SK-N-SH (cell line): ENCODE measurements around the gene ARHGEF40. TPM values are rescaled to one million over a fixed set of nuclear protein-coding genes. Genes with fewer than 3 reads are reported as not detected.

Experiments
- CTCF ChIA-PET: fragments of 300-600, 350-600 bp; formaldehyde crosslinking; extraction: SDS; loops from one replicate; lab custom pipeline; 2021; lab: Yijun Ruan, JAX
- POLR2A ChIA-PET: fragments of 350-600 bp; sonication (Branson Sonifier 250); formaldehyde crosslinking; extraction: SDS; loops from one replicate; lab custom pipeline; 2020; ENCODE audit warnings: antibody characterized with exemption, inconsistent platforms; lab: Yijun Ruan, JAX
- DNase-seq: peaks from one replicate; pipeline ENCODE4 v3.0.0; 2012
- H2AFZ ChIP-seq: fragments of 200-600 bp; sonication (generic); 2 replicates; pipeline ENCODE4 v1.8.1; 2016; ENCODE audit warnings: antibody characterized with exemption, mild to moderate bottlenecking, low read depth
- H3F3A ChIP-seq: fragments of 200-600 bp; sonication (generic); replicated peaks from 2 replicates; pipeline ENCODE3; 2016; ENCODE audit warnings: antibody characterized with exemption, mild to moderate bottlenecking; ENCODE audit not compliant: insufficient read depth
- H3K27ac ChIP-seq, 2 experiments: fragments of 200-500 bp in 1 of 2; fragments of 200-600 bp in 1 of 2; sonication (Bioruptor generic) in 1 of 2; sonication (generic), shearing (Covaris generic) in 1 of 2; 2 replicates each; pipeline versions ENCODE4 v1.5.1 to v1.6.1; 2014 to 2016; ENCODE audit warnings: low read depth in 2 of 2, inconsistent platforms in 1 of 2, low read length in 1 of 2, mild to moderate bottlenecking in 1 of 2, mixed read lengths in 1 of 2
- H3K27me3 ChIP-seq: fragments of 200-600 bp; sonication (generic), shearing (Covaris generic); 2 replicates; pipeline ENCODE4 v1.6.1; 2016; ENCODE audit warnings: mixed run types; ENCODE audit not compliant: insufficient read depth
- H3K36me3 ChIP-seq, 2 experiments: fragments of 200-500 bp in 1 of 2; fragments of 200-600 bp in 1 of 2; sonication (Bioruptor generic) in 1 of 2; sonication (generic) in 1 of 2; replicated peaks in 1 of 2; 2 replicates each; pipeline versions ENCODE3 to v1.5.1; 2014 to 2016; ENCODE audit warnings: low read length in 1 of 2, mild to moderate bottlenecking in 1 of 2; ENCODE audit not compliant: insufficient read depth in 2 of 2, control insufficient read depth in 1 of 2
- H3K4me1 ChIP-seq, 2 experiments: fragments of 200-500 bp in 1 of 2; fragments of 200-600 bp in 1 of 2; sonication (Bioruptor generic) in 1 of 2; sonication (generic), shearing (Covaris generic) in 1 of 2; 2 replicates each; pipeline versions ENCODE4 v1.5.1 to v1.6.1; 2014 to 2016; ENCODE audit warnings: low read depth in 1 of 2, low read length in 1 of 2, mixed run types in 1 of 2; ENCODE audit not compliant: insufficient read depth in 2 of 2, control insufficient read depth in 1 of 2
- H3K4me2 ChIP-seq: fragments of 200-600 bp; sonication (generic), shearing (Covaris generic); 2 replicates; pipeline ENCODE4 v1.6.1; 2017; ENCODE audit warnings: mixed run types
- H3K4me3 ChIP-seq, 2 experiments: fragments of 200-500 bp in 1 of 2; fragments of 200-600 bp in 1 of 2; sonication (Bioruptor generic) in 1 of 2; sonication (generic), shearing (Covaris generic) in 1 of 2; 2 replicates each; pipeline versions ENCODE4 v1.5.1 to v1.8.1; 2014 to 2016; ENCODE audit warnings: low read depth in 2 of 2, inconsistent platforms in 1 of 2, low read length in 1 of 2, mild to moderate bottlenecking in 1 of 2, mixed read lengths in 1 of 2, moderate library complexity in 1 of 2
- H3K79me2 ChIP-seq: fragments of 200-600 bp; sonication (generic); 2 replicates; pipeline ENCODE4 v1.8.1; 2017; ENCODE audit warnings: mild to moderate bottlenecking; ENCODE audit not compliant: insufficient read depth
- H3K9ac ChIP-seq: fragments of 200-600 bp; sonication (generic); 2 replicates; pipeline ENCODE4 v1.6.1; 2017; ENCODE audit warnings: mixed run types
- H3K9me2 ChIP-seq: fragments of 200-600 bp; sonication (generic); 2 replicates; pipeline ENCODE4 v1.6.1; 2017; ENCODE audit warnings: mixed run types
- H3K9me3 ChIP-seq: fragments of 200-600 bp; sonication (generic); 2 replicates; pipeline ENCODE4 v1.6.1; 2017; ENCODE audit warnings: mixed run types, mild to moderate bottlenecking, moderate library complexity
- H4K20me1 ChIP-seq: fragments of 200-600 bp; sonication (generic); 2 replicates; pipeline ENCODE4 v1.6.1; 2017; ENCODE audit warnings: mild to moderate bottlenecking, mixed run types; ENCODE audit not compliant: insufficient read depth
- CHD2 ChIP-seq: fragments of 150-350 bp; IDR thresholded peaks from 2 replicates; pipeline ENCODE4 v1.6.1; 2018; ENCODE audit warnings: low read length; ENCODE audit not compliant: partially characterized antibody
- ELF1 ChIP-seq: IDR thresholded peaks from 2 replicates; pipeline ENCODE4 v1.4.0; 2012
- EZH2phosphoT487 ChIP-seq: fragments of 200-600 bp; sonication (generic); IDR thresholded peaks from 2 replicates; pipeline ENCODE4 v1.6.1; 2017; ENCODE audit warnings: low read depth, mixed run types, mild to moderate bottlenecking, antibody characterized with exemption, moderate library complexity, borderline replicate concordance
- GABPA ChIP-seq: IDR thresholded peaks from 2 replicates; pipeline ENCODE4 v1.4.0; 2012; ENCODE audit warnings: low read depth, mild to moderate bottlenecking
- MXI1 ChIP-seq: IDR thresholded peaks from 2 replicates; pipeline ENCODE4 v1.6.1; 2012; ENCODE audit warnings: mild to moderate bottlenecking, low read depth, low read length, improper control_type of control experiment
- RAD21 ChIP-seq: IDR thresholded peaks from 2 replicates; pipeline ENCODE4 v1.6.1; 2012; ENCODE audit warnings: mild to moderate bottlenecking, low read length
- RCOR1 ChIP-seq: fragments of 150-350 bp; IDR thresholded peaks from 2 replicates; pipeline ENCODE4 v1.6.1; 2017; ENCODE audit warnings: antibody characterized with exemption, low read length
- TCF12 ChIP-seq: IDR thresholded peaks from 2 replicates; pipeline ENCODE4 v1.4.0; 2012
- WGBS: methylation state at CpG from one replicate; pipeline ENCODE4 v1.1.6; 2017; ENCODE audit warnings: low lambda C conversion rate; 5-methylcytosine and 5-hydroxymethylcytosine counted together
- polyA plus RNA-seq, 3 experiments: library from polyadenylated mRNA; depleted of rRNA; stranded (reverse); fragments of >200 nt; gene quantifications; 2 replicates each; pipeline ENCODE4 v1.2.3, GENCODE V29; 2012
- TF ChIP-seq, protein P1 (sequence below): IDR thresholded peaks from 2 replicates; pipeline ENCODE4 v1.4.0; 2012; ENCODE audit warnings: low read depth
- TF ChIP-seq, protein P2 (sequence below): IDR thresholded peaks from 2 replicates; pipeline ENCODE4 v1.6.1; 2012; ENCODE audit warnings: mild to moderate bottlenecking, low read depth, low read length, moderate library complexity
- TF ChIP-seq, protein P3 (sequence below): fragments of 200-600 bp; sonication (generic); IDR thresholded peaks from 2 replicates; pipeline ENCODE4 v1.6.1; 2017; ENCODE audit warnings: antibody characterized with exemption, mild to moderate bottlenecking, moderate library complexity

Gene ARHGEF40
- polyA plus RNA-seq, 1 of the 3 experiments (the other 2 are of a cell fraction): 58.8 TPM

DNA sequence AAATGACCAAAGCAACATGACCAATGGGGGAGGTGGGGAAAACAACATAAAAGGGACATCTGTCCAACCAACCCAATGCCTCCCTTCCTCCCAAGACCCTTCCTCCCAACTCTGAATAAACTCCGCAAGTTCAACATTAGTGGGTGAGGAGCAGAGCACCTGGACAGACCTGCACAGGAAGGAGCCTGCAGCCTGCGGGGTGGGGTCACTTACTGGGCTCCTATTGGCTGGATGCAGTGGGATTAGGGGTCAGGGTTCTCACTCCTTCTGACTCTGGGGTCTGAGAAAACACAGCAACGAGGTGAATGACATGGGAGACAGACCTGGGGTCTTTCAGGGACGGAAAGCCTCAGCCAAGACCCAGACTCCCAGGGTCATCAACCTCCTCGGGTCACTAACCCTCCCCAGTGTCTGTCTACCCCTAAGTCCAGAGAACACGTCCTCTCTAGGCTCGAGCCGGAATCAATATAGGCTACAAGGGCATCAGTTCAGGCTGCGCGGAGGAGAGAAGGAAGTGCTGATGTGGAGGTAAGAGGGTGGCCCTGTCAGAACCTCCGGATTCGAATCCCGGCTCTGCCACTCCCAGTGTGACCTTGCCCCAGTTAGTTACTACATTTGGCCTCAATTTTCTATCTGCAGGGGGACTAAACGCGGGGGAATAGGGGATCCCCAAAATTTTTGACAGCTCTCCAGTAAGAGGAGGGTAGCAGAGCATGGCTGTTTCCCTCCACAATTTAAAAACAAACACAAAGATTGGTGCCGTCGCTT lies 46.1 kb upstream of the ARHGEF40 start (continued):
- TF ChIP-seq, protein P1, sequence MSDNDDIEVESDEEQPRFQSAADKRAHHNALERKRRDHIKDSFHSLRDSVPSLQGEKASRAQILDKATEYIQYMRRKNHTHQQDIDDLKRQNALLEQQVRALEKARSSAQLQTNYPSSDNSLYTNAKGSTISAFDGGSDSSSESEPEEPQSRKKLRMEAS: no peak
- TF ChIP-seq ELF1 (no peak), RAD21 (no peak), GABPA (no peak), EZH2phosphoT487 (no peak), CHD2 (no peak), TCF12 (no peak), RCOR1 (no peak)
- TF ChIP-seq, protein P2, sequence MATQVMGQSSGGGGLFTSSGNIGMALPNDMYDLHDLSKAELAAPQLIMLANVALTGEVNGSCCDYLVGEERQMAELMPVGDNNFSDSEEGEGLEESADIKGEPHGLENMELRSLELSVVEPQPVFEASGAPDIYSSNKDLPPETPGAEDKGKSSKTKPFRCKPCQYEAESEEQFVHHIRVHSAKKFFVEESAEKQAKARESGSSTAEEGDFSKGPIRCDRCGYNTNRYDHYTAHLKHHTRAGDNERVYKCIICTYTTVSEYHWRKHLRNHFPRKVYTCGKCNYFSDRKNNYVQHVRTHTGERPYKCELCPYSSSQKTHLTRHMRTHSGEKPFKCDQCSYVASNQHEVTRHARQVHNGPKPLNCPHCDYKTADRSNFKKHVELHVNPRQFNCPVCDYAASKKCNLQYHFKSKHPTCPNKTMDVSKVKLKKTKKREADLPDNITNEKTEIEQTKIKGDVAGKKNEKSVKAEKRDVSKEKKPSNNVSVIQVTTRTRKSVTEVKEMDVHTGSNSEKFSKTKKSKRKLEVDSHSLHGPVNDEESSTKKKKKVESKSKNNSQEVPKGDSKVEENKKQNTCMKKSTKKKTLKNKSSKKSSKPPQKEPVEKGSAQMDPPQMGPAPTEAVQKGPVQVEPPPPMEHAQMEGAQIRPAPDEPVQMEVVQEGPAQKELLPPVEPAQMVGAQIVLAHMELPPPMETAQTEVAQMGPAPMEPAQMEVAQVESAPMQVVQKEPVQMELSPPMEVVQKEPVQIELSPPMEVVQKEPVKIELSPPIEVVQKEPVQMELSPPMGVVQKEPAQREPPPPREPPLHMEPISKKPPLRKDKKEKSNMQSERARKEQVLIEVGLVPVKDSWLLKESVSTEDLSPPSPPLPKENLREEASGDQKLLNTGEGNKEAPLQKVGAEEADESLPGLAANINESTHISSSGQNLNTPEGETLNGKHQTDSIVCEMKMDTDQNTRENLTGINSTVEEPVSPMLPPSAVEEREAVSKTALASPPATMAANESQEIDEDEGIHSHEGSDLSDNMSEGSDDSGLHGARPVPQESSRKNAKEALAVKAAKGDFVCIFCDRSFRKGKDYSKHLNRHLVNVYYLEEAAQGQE: no peak

DNA sequence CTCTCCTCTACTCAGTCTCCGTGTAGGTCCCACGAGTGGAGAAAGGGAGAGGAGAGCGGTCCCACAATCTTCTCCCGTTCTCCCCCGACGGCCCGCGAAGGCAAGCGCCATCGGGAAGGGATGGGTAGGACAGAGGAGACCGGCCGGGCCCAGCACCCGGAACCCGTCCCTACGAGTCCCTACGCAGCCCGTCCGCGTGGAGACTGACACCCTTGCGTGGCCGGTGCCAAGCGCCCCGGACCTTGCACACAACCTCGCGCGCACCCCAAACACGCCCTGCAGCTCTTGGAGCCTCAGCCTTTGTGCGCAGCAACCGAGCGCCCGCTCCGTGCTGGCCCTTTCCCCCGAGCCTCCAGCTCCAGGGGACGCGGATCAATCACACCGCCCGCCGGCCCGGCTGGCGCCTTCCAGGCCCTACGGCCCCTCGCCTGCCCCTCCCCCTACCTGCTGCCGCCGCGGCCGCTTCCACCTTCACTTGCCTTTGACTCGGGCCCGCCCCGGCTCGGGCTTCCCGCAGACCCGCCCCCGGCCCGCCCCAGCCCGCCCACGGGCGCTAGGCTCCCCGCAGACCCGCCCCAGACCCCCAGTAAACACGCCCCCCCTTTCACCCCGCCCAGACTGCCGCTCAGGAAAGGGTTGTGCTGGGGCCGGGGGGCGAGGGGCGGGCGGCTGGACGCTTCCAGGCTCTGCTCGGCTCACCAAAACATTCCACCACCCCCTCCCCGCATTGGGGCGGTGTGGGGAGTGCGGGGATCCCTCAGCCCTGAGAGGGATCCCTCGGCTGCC lies 45.3 kb upstream of the ARHGEF40 start, which contains the start of gene NDRG2:
Gene NDRG2 (minus strand): TSS at position 477 of the 786 bp plus-strand sequence. CDS start 1,746 bp downstream, outside the sequence.
- peaks cover 4% of the 10 kb centered on the region; the same call in 1 of the 2 replicates for H3K27me3 ChIP-seq
- no peaks in the 10 kb centered on the region for H3K9me2 ChIP-seq
- H3K4me1 ChIP-seq: peaks cover 0 to 10% of the 10 kb centered on the region in 2 experiments; a peak in 1 of 4 replicates
- H3F3A ChIP-seq: no peaks in the 10 kb centered on the region
- peak within 1 kb of the TSS in 1 of 2 experiments; percentile 55; a peak in 1 of 4 replicates for H3K27ac ChIP-seq
- peak within 1 kb of the TSS; percentile 89 for H3K4me2 ChIP-seq
- H3K9ac ChIP-seq: peak within 1 kb of the TSS; percentile 31; the same call in 1 of the 2 replicates
- no peaks in the 10 kb centered on the region for H4K20me1 ChIP-seq
- H3K4me3 ChIP-seq: peak within 1 kb of the TSS; percentile 56 to 68
- H2AFZ ChIP-seq: peak within 1 kb of the TSS; percentile 91
- TF ChIP-seq, protein P3, sequence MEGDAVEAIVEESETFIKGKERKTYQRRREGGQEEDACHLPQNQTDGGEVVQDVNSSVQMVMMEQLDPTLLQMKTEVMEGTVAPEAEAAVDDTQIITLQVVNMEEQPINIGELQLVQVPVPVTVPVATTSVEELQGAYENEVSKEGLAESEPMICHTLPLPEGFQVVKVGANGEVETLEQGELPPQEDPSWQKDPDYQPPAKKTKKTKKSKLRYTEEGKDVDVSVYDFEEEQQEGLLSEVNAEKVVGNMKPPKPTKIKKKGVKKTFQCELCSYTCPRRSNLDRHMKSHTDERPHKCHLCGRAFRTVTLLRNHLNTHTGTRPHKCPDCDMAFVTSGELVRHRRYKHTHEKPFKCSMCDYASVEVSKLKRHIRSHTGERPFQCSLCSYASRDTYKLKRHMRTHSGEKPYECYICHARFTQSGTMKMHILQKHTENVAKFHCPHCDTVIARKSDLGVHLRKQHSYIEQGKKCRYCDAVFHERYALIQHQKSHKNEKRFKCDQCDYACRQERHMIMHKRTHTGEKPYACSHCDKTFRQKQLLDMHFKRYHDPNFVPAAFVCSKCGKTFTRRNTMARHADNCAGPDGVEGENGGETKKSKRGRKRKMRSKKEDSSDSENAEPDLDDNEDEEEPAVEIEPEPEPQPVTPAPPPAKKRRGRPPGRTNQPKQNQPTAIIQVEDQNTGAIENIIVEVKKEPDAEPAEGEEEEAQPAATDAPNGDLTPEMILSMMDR: no peak
- TF ChIP-seq MXI1: 0 out of 2 replicates have a peak, but pooled peaks have one; percentile 15
- peak; percentile 95 for DNase-seq
- H3K79me2 ChIP-seq: no peaks in the 10 kb centered on the region
- POLR2A ChIA-PET: interaction anchor here (2.1 kb wide), 1 partner anchor 9 kb away, joined by 11 read pairs; no protein-coding TSS in a partner anchor
- no peaks in the 10 kb centered on the region for H3K9me3 ChIP-seq
- CTCF ChIA-PET: interaction anchor here (1.0 to 18.2 kb wide), 5 partner anchors 10 to 77 kb away, joined by 3 to 555 read pairs (median 36); partner anchors contain the start of genes RNASE7, TMEM253 and ZNF219
- no peaks in the 10 kb centered on the region for H3K36me3 ChIP-seq
- 9% methylated on average over 19 of the region's 72 CpGs for WGBS
